HG03095 (cell line): ENCODE data around the gene ACBD5.
"Not testable (repeated sequence)": the region's sequence is repeated elsewhere in the genome, so short reads cannot be mapped to it uniquely, and the experiment has no call there.

ENCODE experiments used
- ATAC-seq: cut with Tn5 transposase; IDR thresholded peaks from one replicate; pipeline ENCODE4 v1.9.1; 2021; ENCODE audit warnings: moderate library complexity; ENCODE audit not compliant: unreplicated experiment

The ACBD5 gene, protein sequence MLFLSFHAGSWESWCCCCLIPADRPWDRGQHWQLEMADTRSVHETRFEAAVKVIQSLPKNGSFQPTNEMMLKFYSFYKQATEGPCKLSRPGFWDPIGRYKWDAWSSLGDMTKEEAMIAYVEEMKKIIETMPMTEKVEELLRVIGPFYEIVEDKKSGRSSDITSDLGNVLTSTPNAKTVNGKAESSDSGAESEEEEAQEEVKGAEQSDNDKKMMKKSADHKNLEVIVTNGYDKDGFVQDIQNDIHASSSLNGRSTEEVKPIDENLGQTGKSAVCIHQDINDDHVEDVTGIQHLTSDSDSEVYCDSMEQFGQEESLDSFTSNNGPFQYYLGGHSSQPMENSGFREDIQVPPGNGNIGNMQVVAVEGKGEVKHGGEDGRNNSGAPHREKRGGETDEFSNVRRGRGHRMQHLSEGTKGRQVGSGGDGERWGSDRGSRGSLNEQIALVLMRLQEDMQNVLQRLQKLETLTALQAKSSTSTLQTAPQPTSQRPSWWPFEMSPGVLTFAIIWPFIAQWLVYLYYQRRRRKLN

DNA sequence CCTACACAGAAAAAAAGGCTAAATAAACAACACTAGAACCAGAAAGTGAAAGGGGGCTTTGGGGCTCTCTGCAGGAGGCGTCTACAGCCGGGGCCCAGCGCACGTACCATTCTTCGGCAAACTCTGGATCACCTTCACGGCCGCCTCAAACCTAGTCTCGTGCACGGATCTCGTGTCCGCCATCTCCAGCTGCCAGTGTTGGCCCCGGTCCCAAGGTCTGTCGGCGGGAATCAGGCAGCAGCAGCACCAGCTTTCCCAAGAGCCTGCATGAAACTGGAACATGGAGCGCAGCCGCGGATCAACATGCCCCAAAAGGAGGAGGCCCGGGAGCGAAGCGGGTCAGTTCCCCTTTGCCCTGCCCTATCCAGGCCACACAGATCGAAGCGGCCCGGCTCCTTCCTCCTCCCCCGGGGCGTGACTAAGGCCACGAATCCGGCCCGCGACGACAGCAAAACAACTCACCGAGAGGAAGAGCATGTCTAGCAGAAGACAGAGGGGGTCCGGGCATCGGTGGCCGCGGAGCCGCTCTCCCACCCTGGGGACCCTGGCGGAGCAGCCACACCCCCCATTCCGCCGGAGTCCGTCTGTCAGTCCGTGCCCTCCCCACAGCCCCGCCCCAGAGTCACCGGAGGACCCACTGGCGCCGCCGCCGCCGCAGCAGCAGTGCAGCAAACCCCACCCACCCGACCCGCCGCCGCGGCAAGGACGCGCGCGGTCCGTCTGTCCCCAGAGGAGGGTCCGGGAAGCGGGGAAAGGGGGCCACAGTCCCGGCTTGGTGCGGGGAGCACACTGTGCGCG is at the start of gene ACBD5:
Gene ACBD5, minus strand, starts transcription at position 586 of the 798 bp plus-strand sequence. Its CDS starts 109 bp downstream, at position 477.
- ATAC-seq, result peak; percentile 45

DNA sequence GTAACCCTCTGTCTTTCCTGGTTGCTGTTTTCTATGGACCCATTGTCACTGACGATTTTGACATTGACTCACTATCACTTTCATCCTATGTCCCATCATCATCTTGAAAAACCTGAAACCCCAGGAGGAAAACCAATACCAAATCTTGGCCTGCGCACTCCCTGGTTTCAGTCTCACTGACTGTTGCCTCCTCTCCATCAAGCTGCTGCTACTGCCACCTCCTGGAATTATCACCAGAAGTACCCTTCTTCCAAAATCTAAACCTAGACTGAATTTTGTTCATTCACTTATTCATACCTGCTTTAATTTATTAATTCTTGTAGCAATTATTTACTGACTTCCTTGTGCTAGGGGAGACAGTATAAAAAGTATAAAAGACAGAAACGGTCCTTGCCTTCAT is 44.5 kb upstream of the ACBD5 start:
- no peak for ATAC-seq

DNA sequence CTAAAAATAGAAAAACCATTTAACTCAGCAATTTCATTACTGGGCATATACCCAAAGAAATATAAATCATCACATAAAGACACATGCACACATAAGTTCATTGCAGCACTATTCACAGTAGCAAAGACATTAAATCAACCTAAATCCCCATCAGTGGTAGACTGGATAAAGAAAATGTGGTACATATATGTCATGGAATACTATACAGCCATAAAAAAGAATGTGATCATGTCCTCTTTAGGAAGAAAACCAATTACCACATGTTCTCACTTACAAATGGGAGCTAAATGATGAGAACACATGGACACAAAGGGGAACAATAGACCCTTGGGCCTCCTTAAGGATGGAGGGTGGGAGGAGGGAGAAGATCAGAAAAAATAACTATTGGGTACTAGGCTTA is 36.0 kb upstream of the ACBD5 start:
- no peak for ATAC-seq

DNA sequence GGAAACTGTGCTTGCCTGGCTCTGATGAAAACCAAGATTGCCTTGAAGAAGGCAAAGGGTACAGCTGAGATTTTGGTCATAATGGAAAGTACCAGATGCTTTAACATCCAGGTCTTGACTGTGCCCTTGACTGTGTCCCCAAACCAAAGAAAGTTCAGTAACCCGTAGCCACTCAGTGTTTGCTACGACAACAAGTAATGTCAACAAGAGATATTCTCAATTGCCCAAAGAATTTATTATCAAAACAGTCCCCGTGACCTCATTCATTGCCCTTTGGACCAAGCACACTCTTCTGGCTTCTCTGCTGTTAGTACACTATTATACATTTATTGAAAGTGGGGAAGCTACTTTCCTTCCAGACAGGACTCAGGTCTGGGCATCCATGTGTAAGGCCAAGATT is 25.4 kb upstream of the ACBD5 start:
- not testable (repeated sequence) for ATAC-seq

DNA sequence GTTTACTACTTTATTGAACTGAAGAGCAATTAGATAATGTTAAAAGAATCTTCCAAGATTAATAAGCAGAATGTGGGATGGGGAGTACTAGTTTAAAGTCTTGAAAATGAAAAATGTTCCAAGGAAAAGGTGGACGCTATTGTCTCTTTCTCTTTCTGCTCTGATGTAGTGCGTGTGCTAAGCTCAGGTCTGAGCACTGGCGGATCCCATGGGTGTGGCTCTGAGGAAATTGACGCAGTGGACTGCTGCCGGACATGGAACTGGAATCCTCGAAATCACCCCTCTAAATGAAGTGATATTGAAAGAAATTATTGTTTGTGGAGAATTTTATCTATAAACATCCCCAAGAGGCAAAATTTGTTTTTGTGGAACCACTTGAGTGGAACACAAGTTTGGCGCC is 22.2 kb upstream of the ACBD5 start:
- ATAC-seq, result not testable (repeated sequence)

DNA sequence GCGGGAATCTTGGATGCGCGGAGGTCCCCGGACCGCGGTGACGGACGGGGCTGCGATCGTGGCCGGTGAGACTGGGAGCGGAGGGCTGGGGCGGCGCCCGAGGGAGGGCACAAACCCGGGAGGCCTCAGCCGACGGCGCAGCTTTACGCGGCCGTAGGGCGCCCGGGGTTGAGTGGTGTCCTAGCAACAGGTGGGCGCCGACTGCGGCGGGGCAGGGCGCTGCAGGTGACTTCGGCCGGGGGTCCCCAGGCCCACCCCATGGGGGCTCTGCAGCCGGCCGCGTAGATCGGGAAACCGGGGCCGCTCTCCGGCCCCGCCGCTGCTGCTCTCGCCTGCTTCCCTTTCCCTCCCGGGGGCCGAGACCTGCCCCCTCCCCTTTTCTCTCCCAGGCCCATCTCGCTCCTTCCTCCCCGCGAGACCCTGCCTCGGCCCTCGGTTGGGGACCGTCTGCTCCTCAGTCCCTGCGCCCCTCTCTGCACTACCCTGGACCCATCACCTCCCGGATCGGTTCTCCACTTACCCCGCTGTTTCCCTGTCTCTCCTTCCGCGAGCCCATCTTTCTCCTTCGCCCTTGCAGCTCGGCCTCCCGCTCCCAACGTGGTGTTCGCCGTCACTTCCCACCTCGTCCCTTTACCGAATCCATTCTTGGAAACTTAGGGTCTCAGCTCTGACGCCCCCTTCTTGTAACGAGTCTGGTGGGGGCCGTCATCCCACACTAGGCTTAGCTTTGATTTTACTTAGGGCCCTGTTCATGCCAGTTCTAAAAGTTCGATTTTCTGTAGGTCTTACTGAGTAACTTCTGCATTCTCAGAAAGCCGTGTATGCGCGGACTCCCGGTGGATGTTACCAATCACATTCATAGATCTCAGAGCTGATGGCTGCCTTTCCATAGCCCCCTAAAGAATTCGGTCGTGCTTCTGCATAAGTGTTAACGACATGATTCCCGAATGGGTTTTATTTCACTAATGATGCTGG is 18.5 kb upstream of the ACBD5 start:
- no peak for ATAC-seq

DNA sequence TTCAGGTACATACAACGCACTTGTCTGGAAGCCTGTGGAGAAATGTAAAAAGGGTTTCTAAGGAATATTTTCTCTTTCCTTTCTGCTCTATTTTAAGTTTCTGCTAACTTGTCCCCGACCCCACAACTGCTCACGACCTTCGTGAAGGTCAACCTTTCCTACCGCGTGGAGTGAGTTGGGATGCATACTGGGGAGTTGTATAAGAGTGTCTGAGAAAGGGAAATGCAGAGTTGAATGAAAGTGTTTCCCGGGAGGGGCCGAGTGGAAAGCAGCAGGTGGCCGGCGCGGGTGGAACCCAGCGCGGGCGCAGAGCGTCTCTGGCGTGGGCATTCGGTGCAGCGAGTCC is 17.9 kb upstream of the ACBD5 start:
- no peak for ATAC-seq

DNA sequence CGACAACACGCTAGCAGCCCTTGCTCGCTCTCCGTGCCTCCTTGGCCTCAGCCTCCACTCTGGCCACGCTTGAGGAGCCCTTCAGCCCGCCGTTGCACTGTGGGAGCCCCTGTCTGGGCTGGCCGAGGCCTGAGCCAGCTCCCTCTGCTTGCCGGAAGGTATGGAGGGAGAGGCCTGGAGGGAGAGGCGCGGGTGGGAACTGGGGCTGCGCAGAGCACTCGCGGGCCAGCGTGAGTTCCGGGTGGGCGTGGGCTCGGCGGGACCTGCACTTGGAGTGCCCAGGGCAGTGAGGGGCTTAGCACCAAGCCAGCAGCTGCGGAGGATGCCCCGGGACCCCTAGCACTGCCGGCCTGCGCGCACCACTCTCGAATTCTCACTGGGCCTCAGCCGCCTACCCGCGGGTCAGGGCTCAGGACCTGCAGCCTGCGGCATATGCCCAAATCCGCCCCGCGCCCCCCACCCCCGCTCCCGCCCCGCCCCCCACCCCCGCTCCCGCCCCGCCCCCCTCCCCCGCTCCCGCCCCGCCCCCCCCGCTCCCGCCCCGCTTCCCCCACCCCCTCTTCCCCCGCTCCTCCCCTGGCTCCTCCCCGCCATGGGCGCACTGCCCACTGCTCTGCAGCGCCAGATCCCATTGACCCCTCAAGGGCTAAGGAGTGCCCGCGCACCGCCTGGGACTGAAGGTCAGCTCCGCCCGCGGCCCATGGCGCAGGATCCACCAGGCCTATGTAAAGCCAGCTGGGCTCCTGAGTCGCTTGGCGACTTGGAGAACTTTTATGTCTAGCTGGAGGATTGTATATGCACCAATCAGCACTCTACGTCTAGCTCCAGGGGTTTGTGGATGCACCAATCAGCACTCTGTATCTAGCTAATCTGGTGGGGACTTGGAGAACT is 15.9 kb upstream of the ACBD5 start:
- ATAC-seq, result no peak

DNA sequence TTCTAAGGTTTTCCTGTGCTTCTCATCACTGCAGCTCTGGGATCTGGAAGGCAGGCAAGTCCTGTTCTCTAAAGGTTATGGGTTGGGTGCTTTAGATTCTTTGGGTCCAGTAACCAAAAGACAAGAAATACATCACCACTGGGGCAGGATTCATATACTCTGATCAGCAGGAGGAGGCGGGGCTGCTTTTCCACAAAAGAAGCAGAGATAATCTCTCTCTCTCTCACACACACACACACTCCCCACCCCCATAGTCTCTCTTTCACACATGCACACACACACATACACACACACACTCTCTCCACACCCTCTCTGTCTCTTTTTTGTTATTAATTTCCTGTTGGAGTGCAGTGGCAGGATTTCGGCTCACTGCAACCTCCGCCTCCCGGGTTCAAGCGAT is 13.0 kb upstream of the ACBD5 start:
- ATAC-seq, result no peak

DNA sequence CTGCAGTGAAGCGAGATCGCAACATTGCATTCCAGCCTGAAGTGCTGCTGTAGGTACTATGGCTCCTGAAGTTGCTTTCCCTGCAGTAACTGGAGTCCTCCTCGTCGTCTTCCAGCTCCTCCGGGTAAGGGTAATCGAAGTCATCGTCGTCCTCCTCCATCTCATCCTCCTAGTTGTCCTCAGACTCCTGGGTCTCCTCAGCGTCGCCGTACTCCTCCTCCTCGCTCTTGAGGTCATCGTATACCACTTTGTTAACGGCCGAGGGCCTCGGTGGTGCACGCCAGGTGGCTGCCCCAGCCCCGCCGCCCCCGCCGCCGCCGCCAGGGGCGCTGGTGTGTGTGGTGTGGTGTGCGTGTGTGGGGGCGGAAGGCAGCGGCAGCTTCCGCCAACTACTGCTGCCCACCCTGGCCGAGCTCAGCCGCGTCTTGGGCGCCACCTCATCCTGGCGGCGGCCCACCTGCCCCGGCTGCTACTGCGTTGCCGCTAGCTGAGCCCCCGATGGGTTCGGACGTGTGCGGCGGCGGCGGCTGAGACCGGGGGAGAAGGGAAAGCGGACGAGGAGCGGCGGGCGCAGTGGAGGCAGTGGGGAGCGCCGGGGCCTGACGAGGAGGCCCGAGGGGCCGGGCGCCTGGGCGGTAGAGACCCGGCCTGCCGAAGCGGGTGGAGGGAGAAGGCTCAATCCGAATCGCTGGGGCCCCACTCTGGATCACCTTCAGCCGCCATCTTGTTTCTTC is 11.8 kb upstream of the ACBD5 start:
- peak; percentile 99 for ATAC-seq

DNA sequence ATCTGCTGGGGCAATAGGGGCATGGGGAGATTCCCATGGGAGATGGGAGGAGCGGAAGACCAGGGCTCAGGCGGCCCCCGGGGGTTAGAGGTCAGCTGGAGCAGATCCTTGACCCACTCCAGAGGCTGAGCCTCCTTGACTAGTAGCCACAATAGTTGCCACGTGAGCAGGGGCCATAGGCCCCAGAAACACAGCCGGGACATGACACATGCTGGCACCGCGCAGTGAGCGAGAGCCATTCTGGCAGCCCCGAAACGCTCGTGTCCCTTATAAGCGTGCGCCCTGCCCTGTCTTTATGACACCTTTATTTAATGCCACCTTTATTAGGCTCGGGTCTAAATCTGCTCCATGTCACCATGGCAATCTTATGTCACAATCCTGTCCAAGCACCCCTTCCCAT is 11.0 kb upstream of the ACBD5 start:
- ATAC-seq, result no peak

DNA sequence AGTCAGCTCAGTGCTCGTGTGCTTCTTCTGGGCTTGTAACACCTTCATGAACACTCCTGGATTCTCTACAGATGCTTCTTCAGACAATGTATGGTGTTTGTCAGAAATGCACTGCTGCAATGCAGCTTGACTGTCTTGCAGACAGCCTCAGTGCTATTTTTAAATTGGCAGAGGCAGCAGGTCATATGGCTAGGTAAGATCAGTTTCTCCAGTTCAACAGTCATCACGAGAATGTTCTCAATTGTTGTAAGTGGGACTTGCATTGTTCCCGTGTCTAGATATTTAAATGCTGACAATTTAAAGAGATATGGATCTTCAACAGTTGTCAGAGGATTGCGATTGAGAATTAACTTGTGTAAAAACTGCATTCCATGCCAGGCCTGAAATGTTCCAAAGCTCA is 7.6 kb upstream of the ACBD5 start:
- ATAC-seq, result no peak

DNA sequence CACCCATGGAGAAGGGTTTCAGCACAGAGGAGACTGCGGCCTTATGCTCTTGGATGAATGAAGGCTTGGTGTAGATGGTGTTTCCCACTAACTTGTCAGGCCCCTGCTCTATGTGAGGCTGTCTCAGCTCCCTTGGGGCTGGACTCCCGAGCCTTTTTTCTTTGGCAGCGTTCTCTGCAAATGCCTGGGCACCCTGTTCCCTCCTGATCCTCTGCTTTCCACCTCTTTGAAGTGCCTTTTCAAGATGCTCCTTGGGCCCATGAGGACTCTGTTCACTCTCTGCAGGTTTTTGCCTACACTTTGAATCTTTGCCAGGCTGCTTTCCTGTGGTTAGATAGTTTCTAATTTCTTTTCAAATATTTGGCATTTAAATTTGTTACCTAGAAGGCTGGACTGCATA is 6.8 kb upstream of the ACBD5 start:
- ATAC-seq, result no peak

DNA sequence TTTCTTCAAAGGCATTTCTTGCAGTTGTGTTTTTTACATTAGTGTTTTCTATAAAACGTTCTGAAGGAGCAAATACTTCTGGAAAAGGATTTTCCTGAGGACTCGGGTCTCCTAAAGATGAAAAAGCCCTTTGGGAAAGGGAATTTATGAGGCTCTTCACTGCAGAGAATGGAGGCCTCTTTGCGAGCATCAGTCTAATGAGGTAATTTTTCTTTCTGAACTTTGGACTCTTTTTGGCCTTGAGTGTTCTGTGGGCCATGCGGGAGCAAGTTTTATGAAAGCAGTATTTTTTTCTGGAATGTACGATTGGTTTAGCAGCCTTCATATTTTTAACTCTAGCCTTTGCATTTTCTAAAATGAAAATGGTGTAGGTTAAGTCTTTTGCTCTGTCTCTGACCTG is 6.4 kb upstream of the ACBD5 start:
- ATAC-seq, result no peak

DNA sequence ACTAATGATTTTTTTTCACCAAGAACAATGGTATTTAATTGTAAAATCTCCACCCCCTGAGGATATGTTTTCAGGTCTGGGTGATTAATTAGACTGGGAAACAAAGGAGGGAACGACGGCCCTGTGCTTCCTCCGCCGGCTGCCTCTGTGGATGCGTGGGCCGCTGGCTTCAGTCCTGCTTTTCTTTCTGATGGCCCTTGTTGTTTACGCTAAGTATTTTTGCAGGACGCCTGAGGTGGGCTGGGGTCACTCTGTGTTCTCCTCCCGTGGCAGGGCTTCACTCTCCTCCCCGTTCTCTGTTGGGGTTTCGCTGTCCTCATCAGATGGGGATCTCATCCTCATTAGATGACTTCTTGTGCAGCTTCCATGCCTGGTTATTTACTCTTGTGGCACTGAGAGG is 5.2 kb upstream of the ACBD5 start:
- no peak for ATAC-seq

DNA sequence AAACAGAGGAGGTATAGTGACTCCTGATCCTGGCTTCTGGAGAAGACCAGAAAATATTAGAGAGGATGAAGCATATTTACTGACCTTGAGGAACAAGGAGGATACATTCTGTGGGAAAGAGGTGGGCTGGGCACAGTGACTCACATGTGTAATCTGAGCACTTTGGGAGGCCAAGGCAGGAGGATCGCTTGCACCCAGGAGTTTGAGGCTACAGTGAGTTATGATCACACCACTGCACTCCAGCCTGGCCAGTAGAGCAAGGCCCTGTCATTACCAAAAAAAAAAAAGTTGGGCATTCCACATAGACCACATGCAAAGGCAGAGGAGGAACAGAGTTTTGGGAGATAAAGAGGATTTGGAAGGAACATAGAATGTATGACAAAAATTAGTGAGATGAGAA is 4.4 kb upstream of the ACBD5 start:
- ATAC-seq, result no peak

DNA sequence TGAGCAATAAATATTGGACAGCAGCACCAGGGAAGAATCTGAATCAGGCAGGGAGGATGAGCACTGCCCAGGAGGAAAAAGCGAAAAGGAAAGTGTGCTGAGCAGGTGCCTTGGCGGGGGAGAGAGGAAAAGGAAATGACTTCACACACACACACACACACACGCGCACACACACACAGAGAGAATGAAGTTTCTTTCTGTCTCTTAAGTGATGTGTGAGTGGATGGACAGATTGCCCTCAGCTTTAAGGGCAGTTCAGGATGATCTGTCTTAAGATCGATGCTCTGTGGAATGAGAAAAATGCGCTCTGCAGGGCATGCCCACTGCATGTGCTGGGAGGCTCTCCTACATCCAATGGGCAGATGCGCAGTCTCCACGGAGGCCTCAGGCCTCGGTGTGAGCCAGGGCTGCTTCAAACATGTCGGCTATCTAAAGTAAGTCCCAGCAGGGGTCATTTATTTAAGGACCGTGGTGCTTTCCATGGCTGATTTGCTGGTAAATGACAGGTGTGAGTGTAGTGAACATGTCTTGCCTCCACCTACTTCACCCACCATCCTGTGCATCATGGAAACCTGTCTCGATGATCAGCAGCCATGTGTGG is 2.5 kb upstream of the ACBD5 start:
- ATAC-seq, result peak; percentile 30

DNA sequence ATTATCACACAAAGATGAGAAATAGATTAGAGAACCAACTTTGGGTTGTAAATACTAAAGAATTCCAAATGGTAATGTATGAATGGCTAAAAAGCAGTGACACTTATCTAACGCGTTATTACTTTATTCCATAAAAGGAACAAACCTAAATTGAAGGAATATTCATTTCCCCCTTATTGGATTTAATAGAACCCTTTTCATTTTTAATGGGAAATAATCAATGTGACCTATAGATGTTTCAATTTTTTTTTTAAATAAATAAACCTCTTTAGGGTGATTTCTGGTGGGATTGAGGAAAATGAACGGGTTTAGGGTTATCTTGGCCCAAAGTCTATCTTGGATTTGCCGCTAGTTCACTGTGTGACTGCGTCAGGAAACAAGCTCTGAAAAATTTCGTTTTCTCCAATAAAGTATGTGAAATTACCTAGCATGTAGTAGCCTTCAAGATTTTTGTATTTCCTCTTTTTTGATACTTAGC is 1.9 kb upstream of the ACBD5 start:
- peak; percentile 0 for ATAC-seq
